Activated naive CD4-positive, alpha-beta T cell treated with Interleukin-2 at 50 U/mL for 16 hours (primary cell): ENCODE results near the gene METTL25B.

ENCODE experiments used
- DNase-seq: peaks from one replicate; pipeline ENCODE4 v3.0.0-alpha.2; 2020

METTL25B gene

DNA sequence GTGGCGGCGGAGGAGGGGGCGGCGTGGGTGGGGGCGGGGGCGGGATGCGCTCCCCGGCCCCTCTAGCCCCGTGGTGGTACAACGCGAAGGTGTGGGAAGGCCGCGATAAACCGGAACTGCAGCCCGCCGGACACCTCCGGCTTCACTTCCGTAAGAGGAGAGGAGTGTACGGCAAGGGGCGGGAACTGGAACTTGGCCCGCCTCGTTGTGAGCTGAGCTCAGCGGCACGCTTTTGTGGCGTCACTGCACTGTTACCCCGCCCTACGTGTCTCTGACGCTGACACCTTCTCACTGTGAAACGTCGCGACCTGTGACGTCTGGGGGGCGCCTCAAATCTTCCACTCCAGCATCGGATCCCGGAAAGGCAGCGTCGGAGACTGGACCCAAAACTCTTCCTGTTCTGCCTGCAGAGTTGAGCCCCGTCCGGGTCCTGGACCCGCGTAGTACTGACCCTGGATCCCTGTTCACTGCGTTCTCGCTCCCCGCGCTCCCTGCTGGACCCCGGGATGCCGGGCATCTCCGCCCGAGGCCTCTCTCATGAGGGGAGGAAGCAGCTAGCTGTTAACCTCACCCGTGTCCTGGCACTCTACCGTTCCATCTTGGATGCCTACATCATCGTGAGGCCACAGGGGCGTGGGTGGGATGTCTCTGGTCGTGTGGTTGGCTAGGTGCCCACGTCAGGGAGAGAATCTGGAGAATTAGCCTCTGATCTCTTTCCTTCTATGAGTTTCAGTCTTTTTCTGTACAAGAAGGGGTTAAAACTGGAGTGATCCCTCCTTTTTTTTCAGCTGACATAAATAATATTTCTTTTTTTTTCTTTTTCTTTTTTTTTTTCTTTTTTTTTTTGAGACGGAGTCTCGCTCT lies 562 bp downstream of the METTL25B start, which contains the start of gene ISG20L2:
Gene ISG20L2, minus strand, starts transcription at position 168 of the 864 bp plus-strand sequence. CDS start 1,114 bp downstream, outside the sequence.
- peak; percentile 96 for DNase-seq

GRCh38 chr1:156733989-156734584 lies 5.8 kb downstream of the METTL25B start:
- DNase-seq = no peak

DNA sequence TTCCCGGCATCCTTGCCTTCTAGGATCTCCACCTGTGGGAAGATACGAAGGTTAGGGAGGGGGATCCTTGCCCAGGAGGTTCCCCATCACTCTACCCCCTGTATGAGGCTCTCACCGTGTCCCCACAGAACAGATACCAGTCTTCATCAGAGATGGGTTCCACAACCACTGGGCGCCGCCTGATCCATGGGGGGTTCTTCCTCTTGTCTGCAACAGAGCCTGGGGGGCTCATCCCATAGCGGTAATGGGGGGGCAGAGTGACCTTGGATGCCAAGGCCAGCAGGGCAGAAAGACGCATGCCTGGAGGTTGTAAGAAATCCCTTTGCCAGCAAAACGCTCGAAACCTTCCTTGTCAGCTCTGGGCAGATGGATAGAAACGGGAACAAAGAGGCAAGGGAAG lies 10.1 kb downstream of the METTL25B start:
- no peak for DNase-seq

- no peak for DNase-seq
These were observed 10.6 kb downstream of the METTL25B start for GRCh38 chr1:156738916-156739315.

- no peak for DNase-seq
These were observed 12.0 kb downstream of the METTL25B start for GRCh38 chr1:156740237-156740740.

- peak; percentile 96 for DNase-seq
These were observed 12.6 kb downstream of the METTL25B start, which contains the start of gene MRPL24 for GRCh38 chr1:156740741-156741480. Gene MRPL24 (minus strand): TSS chr1:156741088. CDS start chr1:156738704, 2,384 bp downstream.

DNA sequence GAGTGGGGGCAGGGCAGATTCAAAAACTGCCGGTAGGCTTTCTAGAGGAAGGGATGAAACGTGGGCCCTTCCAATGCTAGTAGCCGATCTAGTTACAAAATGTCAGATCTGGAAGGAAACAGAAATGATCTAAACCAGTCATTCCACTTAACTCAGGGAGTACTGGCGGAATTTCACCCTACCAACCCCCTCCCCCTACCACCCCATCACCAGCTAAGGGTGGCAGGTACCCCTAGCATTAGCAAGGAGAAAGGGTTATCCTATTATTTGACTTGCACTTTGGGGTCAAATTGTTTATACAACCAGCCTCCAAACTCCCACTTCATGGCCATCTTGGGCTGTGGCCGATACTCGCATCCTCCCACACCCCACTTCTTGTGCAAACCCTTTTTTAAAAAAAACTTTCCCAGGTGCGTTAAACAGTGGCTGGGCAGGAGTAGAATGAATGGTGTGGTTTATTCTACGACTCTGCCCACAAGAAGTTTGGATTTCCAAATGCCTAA lies 13.3 kb downstream of the METTL25B start:
- DNase-seq = peak; percentile 50

DNA sequence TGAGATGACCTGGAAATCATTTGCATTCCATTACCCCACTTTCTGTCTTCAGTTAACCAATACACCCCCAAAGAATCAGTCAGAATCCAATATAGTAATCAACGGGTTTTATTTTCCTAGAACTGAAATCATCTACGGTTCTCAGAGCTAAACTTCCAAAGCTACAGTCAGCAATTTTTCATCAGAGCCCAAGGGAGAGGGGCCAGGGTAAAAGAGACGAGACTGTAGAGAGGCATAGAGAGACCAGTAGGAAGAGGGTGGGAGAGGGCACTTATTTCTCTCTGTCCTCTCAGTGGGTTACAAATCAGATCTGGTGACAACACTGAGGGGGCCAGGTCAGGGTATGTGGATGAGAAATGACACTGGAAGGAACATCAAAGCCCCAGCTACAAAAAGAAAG lies 13.7 kb downstream of the METTL25B start:
- DNase-seq = no peak

- DNase-seq = no peak
These were observed 14.5 kb downstream of the METTL25B start for GRCh38 chr1:156742801-156743200.

- DNase-seq = no peak
These were observed 15.4 kb downstream of the METTL25B start for GRCh38 chr1:156743367-156744302.

GRCh38 chr1:156744344-156744743 lies 16.1 kb downstream of the METTL25B start:
- no peak for DNase-seq

GRCh38 chr1:156744786-156745419 lies 16.6 kb downstream of the METTL25B start:
- DNase-seq = no peak

GRCh38 chr1:156745881-156746280 lies 17.6 kb downstream of the METTL25B start:
- no peak for DNase-seq

- no peak for DNase-seq
These were observed 18.1 kb downstream of the METTL25B start for GRCh38 chr1:156746406-156746727.

GRCh38 chr1:156746728-156747631 lies 18.7 kb downstream of the METTL25B start:
- peak; percentile 65 for DNase-seq

- no peak for DNase-seq
These were observed 19.7 kb downstream of the METTL25B start for GRCh38 chr1:156747742-156748669.

DNA sequence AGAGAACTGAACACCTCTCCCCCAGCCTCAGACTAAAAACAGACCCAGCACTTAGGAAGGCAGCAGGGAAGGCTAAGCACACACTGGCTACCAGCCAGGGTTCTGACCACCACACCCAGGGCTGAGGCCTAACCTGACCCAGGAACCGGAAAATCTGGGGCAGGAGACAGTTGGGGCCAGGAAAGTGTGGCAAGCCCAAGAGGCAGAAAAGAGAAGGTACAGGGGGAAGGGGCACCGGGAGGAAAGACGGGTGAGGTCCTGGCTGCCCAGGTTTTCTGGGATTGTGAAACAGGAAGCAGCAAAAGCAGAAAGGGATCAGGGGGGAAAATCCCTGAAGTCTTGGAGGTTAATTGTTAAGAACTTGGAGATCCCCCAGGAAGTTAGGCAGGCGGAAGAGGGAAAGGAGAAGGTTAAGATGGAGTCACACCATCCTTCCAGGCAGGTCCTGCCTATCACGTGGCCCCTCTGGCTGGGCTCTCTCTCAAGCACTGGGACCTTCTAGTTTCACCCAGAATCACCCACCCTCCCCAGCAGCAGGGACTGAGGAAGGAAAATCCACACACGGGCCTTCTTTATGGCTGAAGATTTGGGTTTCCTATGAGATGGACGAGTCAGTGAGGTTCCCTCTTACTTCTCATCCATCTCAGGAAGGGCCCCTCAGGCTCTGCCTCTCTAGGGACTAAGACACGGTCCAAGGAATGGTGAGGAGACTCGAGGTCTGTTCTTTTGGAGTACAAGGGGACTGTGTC lies 20.6 kb downstream of the METTL25B start:
- DNase-seq = peak; percentile 15

DNA sequence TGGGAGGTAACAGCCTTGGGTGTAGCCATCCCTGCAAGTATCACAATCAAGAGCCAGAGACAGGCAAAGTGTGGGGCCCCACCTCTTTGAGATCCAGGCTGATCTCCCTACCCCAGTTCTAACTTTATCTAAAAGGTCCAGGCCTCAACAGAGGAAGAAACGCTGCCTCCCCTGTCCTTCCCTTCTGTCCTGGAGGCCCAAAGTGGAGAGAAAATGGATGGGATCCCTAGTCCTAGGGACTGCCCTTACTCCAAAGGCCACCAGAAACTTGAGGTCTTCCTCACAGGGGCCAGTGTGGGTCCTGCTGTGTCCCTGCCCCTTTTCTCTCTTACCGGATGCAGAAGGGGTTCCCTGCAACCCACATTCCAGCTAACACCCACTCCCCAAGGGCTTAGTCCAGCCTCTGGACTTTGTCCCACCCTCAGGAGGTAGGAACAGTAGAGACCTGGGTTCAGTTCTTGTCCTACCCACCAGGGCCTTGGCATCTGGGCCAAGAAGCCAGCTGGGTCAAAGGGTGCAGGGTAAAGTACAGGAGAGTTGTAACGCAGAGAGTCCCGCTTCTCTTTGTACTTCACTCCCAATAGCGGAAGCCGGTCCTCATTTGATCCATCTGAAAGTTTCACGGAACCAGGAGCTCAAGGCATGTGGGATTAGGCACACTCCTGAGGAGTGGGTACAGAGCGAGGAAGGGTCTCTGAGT lies 21.3 kb downstream of the METTL25B start:
- no peak for DNase-seq
